NCI-H1417 treated with DMSO at 0.1 percent for 48 hours (cell line): ENCODE measurements around the gene PGM1.

Experiments used
- DNase-seq: peaks from one replicate; lab custom pipeline; 2025; lab: John Stamatoyannopoulos, UW

The PGM1 gene

DNA sequence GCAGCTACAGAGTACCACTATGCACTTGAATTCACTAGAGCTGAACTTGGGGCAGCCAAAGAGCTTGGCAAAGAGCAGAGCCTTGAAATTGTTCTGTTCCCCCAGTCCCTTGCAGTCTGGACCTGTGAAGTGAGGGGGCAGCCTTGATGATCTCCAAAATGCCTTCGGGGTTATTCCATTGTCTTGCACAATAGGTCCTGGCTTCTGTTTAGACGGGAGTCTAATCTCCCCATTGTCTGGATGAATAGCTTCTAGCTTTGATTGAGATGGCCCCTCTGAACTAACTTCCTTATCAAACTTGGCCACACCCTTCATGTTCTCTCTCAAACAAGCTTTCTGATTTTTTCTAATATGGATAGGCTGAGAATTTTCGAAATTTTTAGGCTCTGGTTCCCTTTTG is 72.6 kb downstream of the PGM1 start:
- DNase-seq: no peak

DNA sequence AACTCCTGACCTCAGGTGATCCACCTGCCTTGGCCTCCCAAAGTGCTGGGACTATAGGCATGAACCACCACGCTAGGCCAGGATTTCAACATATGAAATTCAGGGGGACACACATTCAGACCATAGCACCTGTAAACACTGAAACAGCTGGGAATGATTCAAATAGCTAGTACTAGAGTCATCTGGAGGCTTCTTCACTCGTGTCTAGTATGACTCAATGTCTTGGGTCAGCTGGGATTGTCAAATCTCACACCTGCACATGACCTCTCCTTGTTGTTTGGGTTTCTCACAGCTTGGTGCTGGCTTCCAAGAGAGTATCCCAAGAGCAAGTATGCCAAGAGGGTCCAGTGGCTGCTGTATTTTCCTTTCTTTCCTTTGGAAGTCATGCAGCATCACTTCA is 75.1 kb downstream of the PGM1 start:
- DNase-seq: no peak

DNA sequence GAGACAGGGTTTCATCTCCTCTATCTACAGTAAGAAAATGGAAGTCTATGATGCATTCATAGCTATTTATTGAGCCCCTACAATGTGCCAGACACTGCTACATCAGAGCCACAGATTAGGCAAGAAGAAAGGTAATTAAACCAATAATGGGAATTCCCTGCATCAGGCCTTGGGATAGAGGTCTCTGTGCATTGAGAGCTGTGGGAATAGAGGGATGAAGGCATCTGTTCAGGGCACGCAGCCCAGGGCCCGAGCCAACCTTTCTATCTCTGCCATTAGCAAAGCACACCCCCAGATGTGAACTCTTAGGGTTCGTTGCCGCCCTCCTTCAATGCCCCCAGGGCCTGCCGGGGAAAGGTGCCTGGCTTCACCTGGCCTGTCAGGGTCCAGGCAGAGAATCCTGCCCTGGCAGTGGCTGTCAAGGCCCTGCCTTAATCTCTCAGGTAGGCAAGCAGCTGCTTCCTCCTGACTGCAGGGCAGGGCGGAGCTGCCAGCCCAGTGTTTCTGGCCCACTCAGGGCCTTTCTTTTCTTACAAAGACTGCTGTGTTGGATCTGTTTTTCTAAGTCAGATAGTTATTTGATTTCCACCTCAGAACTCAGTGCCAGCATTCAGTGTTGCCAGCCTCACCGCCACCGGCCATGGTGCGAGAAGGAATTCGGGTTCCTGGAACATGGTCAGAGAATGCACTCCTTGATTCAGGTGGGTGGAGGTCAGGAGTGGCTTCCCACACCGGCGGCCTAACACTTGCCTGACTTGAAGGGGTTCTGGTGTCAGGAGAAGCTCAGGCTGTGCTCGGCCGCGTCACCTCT is 76.1 kb downstream of the PGM1 start:
- no peak for DNase-seq

DNA sequence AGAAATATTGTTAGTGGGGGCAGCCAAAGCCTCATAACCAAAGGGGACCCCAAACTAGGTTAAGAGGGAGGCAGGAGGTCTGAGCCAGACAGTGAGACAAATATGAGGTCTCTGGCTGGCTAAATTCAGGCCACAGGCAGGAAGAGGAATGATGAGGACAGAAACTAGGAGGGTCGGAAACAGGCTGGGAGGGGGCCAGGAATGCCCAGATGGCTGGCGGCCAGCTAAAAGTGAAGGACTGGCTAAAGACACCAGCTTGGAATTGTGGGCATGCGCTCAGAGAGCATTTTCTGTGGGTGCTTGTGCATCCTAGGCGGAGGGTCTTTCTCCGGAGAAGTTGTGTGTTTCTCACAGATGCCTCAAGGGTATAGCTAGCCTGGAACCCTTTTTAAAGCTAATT is 77.0 kb downstream of the PGM1 start:
- DNase-seq: no peak

DNA sequence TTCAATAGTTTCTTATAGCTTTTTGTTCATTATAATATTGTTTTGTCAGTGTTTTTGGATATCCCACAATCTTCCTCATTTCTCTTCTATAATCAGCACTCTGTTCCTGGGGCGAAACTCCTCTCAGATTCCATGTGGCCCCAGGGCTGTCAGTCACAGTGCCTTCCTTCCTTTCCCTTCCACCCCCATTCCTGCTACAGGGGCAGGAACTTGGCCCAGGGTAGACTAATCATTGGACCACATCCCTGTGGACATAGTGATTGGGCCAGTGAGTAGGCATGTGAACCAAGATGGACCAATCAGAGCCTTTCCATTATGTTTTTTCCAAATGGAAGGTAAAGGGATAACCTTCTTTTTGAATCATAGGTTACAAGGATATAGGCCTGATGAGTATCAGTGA is 78.3 kb downstream of the PGM1 start:
- DNase-seq: no peak

DNA sequence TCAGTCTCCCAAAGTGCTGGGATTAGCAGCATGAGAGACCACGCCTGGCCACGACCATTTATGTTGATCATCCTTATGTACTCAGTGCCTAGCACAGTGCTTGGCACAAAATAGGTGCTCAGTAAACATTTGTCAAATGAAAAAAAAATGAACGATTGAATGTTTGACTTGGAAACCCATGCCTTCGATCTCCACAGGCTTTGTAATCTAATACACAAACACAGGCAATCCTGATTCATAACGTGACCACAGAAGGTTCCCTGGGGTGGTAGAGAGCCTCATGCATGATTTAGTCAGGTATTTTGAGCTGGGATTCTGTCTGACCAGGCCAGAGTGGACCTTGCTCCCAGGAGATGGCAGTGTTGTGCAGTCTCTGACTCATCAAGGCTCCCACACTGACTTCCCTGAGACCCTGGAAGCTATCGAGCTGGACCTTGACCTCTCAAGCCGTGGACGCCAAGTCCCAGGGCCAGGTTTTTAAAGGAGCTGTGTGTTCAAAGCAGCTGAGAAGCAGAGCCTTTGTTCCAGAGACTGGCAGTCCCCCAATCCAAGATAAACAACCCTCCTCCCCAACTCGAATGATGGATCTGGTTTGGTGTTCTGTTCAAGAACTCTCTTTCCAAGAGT is 81.1 kb downstream of the PGM1 start:
- DNase-seq: no peak

DNA sequence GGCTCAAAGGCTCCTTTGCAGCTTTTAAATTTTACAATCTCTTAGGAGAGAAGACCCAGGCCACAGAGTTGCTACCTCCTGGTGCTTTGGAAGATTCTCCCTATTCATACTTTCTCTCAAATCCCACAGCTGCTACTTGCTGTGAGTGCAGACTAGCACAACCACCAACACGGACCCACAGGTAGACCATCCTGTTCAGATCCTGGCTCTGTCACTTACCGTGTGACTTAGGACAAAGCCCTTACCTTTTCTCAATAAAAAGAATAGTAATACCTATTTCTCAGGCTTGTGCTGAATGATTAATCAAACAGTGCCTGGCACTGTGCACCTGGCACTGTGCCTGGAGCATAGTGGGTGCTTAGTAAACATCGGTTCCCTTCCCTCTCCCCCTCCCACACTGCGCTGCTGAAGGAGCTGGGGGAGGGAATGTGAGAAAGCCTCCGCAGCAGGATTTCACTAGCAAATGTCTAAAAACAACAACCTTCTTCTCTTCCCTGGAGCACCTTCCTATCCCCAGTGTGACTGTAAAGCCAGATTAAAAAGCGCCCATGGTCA is 81.7 kb downstream of the PGM1 start:
- no peak for DNase-seq

DNA sequence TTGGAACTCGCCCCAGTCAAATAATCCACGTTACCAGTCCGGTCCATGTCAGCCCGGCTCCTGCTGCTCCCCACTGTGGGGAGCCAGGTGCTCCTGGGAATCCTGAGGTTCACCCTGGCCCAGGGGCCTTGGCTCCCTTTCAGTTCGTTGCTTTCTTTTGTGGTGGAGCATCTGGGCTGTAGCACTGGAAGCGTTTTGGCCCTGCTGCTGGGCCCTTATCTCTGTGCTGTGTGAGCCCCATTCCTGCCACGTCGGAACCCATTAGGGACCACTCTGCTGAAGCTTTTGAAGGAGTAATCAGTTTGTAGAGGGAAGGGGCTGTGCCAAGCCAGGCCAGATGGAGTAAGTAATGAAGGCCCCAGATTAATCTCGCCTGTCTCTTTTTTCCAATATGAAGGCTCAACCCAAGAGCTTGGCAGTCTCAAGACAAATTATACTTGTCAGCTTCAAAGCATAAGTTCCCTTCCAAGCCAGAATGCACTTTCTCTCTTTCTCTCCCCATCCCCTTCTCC is 82.3 kb downstream of the PGM1 start:
- no peak for DNase-seq

DNA sequence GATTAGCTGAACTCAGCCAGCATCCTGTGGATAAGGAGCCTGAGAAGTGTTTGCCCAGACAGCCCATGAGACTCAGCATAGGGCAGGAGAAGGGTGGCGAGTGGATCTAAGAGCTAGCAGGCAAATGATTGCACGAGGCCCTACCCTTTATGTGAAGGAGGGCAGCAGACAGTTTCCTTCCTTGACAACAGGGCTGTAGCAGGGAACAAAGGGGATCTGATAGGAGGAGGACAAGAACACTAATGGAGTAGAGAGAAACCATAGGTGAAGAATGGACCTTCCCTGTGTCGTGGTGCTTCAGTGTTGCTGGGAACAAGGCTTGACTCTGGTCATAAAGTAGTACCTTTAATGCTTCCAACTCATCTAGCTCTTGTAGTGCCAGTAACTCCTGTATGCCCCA is 84.3 kb downstream of the PGM1 start:
- no peak for DNase-seq

DNA sequence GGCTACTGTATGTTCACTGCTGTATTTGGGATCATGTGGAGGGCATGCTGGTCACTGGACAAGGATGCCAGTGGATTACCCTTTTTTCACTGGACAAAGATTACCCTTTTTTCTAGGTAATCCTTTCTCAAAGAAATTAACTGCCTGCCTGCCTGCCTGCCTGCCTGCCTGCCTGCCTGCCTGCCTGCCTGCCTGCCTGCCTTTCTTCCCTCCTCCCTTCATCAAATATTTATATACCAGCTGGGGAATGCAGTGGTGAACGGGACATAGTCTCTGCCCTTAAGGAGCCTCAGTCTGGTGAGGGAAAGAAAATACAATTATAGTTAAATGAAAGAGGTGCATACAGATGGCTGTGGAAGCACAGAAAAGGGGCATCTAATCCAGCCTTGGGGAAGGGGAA is 85.0 kb downstream of the PGM1 start:
- no peak for DNase-seq

DNA sequence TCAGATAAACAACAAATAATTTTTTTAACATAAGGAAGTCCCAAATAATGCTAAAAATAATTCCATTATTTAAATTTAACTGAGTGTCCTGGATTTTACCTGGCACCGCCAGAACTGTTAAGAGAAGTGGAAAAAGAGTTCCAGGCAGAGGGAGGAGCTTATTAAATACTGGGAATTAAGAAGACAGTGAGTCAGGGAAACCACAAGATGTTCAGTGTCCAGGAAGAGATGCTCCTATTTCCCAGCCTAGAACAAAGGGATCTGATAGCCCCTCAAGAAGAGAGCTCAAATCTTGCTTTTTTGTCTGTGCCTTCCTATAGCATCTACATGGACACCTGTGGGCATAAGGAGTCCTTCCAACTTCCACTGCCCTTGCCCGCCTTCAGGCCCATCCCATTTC is 85.9 kb downstream of the PGM1 start:
- DNase-seq: no peak

DNA sequence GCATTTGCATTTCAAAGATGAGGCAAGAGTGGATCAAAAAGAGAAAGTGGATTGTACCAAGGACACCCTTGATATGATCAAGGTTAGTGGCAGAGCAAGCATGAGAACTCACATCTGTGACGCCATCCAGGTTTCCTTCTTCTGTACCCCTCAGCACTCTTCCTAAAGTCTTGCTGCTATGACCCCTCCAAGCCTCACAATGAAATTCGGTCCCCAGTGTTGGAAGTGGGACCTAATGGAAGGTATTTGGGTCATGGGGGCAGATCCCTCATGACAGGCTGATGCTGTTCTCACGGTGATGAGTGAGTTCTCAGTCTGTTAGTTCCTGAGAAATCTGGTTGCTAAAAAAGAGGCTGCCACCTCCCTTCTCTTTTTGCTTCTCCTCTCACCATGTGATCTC is 86.4 kb downstream of the PGM1 start:
- no peak for DNase-seq

DNA sequence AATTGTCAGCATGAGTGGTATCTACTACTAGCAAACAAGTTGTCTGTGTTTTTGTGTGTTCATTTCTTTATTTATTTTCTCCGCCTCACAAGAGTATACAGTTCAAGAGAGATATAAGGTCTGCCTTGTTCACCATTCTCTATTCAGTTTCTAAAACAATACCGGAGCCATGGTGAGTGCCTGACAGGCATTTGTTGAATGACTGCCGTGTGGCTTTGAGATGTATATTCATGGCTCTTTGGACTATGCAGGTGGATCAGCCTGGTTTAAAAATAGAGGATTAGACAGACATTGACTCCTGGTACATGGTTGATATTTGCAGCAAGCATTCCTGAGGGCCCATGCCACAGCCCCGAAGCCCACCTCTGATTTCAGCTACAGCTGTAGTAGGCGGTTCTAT is 89.7 kb downstream of the PGM1 start:
- no peak for DNase-seq

DNA sequence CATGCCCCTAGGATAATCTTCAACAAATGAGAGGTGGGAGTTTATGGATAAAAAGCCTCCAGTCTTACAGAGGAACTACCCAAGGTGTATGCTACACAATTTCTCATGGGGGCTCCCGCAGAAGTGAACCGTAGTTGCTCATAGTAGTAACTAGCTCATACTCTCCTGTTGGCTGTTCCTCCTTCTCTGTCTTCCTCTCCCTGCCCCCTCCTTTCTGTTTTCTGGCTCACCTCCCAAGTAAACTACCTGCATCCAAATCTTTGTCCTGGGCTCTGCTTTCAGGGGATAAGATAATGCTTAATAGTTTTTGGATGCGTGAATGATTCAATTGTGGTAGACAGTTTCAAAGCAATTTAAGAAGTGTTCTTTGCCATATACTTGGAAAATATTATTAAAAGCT is 90.5 kb downstream of the PGM1 start:
- no peak for DNase-seq

DNA sequence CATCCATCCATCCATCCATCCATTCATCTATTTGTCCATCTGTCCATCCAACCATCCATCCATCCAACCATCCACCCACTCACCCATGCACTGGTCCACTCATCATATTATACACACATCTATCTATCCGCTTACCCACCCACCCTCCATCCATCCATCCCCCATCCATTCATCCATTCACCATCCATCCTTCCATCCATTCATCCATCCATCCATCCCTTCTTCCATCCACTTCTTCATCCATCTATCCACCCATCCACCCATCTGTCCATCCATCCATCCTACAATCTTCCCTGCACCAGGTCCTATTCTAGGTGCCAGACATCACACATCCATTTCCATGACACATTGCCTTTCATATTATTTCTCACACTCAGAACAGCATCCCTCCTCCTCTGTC is 93.5 kb downstream of the PGM1 start:
- no peak for DNase-seq

DNA sequence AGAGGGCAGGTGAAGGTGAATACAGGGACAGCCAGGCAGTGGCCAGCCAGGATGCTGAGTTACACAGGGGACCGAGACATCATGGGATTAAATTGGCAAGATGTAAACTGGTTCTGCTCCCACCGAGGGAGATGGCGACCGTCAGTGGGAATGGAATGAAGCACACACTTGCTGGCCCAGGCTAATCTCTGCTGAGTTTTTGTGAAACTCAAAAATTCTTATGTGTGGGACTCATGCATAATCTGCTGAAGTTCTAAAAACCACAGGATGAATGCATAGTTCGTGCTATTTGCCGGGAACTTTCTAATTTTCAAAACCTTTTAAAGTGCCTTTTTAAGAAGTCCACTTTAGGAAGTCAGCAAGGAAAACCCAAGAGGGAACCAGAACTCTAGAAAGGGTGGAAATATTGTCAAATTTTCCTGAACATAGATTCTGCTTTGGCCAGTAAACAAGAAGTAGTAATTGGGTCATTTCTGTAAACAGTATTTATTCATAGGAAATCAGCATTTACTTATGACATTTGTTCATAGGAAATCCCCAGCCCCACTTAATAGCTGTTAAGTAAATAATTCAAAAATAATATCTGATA is 95.2 kb downstream of the PGM1 start:
- no peak for DNase-seq

DNA sequence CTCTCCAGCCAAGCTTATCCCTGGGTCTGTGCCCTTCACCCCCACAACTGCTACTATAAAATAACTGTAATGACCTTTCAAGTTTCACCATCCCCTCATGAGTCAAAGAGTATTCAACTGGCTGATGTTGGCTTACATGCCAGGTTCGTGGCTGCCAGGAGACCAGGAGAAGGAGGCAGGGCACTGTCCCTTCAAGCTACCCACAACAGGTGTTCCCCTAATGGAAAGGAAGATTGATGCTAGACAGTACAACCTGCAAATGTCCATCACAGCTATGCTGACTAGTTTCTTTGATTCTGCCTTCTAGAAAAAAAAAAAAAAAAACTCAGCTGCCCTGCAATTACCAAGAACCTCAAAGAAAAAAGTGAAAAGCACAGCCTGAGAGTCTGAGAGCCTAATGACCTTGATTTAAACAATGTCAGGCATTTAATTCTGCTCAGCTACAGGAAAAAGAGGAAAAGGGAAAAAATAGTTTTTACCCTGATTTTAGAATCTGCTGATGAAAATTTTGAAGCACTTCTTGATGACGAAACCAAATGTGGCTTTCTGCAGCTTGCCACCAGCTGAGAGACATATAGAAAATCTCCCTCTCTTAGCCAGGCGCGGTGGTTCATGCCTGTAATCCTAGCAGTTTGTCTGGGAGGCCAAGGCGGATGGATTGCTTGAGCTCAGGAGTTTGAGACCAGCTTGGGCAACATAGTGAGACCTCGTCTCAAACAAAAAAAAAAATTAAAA is 97.9 kb downstream of the PGM1 start:
- DNase-seq: no peak

DNA sequence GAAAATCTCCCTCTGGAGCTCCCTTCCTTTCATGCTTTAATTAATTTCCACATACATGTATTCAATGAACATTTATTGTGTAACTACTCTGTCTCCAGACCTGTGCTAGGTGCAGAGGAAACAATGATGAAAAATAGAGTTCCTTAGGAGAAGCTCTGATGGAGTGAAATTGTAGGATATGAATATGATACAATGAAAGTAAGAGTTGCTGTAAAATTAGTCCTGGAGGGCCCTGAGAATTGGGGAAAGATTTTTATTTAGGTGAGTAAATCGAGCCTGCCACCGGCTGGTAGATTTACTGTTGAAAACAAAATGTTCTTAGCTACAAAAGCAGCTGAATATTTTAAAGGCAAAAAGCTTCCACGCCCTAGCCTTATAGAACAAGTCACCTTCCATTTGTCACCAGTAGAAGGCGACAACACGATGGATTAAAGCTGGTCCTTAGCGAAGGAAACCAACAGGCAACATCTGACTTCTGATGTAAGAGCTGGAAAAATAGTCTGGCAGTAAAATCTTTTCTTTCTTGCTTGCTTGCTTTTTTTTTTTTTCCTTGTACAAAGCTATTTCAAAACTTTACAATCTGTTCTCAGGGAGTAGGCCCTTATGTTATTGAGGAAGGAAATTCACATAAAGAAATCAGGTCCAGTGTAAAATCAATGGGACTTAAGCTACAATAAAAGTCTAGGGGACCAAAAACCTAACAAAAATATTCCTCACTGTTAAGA is 98.7 kb downstream of the PGM1 start:
- no peak for DNase-seq

DNA sequence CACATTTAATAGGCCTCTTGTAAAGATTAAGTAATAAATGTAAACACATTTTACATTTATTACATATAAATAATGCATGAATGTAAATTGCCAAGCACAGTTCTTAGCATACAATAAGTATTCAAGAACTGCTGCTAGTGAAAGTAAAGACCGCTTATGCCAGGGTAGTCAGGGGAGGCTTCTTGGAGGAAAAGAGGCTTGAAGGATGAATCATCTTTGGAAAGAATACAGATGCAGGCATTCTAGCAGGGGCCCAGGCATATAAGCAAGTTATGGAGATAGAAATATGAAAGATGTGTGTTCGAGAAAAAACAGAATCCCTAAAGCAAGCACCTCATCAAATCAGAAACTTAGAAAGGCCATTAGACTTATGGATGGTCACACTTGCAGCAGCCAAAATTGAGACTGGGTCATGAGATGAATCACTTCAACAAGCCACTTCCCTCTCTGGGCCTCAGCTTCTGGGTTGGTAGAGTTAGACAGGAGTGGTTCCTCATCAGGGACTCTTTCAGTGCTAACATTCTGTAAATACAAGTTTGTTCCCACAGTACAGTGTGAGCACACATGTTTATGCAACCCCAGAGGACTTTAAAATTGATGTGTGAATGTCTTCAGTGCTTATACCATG is 100.8 kb downstream of the PGM1 start:
- DNase-seq: no peak

DNA sequence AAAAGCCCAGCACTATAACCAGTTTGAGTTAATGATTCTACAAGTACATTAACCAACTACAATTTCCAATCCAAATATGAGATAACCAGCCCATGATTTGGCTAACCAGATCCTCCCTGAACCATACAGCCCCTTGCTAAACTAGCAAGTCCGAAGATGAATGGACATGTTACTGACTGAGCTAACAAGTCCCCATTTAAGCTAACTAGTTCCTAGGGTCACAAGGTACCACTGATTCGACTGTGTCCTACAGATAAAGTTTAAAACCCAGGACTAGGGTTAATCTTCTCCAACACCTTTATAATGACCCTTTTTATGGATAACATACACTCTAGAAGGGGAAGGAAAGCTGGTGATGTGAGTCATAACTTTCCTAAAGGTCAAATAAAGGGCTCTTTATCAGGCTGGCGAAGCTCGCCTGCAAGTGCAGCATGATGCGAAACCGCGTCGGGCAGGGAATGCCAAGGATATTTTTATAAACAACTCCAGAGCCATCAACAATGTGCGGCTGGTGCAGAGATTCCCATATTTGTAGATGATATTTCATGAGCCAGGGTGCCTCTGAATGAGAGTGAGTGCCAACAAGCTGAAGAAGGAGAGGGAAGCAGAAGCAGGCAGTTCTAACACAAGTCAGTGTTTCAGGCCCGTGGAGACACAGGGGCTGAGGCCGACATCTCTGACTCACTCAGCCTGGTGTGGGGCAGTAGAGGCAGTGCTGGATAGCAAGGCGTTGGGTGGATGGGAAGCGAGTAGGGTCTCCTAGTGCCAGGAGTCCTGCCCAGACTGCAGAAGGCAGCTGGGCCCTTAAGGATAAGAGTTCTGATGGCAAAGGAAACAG is 105.0 kb downstream of the PGM1 start:
- DNase-seq: no peak
